Dermis microvascular lymphatic vessel endothelial cell (primary cell): ENCODE data around the gene SLC4A9. TPM values are rescaled to one million over a fixed set of nuclear protein-coding genes. Genes with fewer than 3 reads are reported as not detected.

Source experiments
- DNase-seq, 2 donors: peaks; one replicate each; pipeline versions ENCODE4 v3.0.0 to v3.0.0-alpha.2; 2010; ENCODE audit warnings: low read depth in 2 of 2
- total RNA-seq: library from RNA; depleted of rRNA; stranded (reverse); fragments of >200 nt; gene quantifications from 2 replicates; pipeline ENCODE4 v1.2.1, GENCODE V29; 2014

The SLC4A9 gene
- total RNA-seq, 1 donor from 2014 or later, result not detected

DNA sequence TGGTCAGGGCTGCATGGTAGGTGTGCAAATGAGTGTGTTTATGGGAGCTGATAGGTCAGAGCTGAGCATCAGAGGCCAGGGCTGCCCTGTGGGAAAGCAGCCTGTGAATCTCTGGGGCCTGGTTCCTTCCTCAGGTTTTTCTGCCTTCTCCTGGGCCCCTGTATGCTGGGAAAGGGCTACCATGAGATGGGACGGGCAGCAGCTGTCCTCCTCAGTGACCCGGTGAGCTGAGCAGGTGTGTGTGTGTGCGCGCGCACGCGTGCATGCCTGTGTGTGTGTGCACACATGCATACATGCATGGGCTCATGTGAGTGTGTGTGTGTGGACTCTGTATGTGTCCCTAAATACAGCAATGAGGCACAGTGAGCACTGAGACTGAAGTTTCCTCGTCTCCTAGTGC is 2.3 kb downstream of the SLC4A9 start:
- DNase-seq, result no peak

DNA sequence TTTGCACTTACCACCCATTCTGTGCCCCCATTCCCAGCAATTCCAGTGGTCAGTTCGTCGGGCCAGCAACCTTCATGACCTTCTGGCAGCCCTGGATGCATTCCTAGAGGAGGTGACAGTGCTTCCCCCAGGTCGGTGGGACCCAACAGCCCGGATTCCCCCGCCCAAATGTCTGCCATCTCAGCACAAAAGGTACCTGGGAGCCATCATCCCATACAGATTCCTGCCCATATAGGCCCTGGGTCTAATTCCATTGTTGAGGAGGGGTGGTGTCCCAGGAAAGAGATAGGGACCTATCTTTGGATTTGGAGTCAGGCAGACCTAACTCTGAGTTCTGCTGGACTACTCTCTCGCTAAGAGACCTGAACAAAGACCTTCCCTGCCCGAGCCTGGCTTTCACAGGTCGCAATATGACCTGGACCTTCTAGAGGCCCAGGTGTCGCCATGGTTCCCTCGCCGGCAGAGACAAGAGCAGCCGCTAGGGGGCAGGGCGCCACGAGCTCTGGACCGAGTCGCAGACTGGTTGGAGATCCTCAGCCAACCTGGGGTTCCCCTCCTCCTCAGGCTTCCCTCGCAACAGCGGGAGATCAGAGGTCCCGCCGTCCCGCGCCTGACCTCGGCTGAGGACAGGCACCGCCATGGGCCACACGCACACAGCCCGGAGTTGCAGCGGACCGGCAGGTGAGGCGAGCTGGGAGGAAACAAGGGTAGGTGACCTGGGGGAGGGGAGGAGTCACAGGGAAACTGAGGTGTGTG is 3.1 kb downstream of the SLC4A9 start:
- peak in 1 of 2 donors; percentile 67 for DNase-seq

DNA sequence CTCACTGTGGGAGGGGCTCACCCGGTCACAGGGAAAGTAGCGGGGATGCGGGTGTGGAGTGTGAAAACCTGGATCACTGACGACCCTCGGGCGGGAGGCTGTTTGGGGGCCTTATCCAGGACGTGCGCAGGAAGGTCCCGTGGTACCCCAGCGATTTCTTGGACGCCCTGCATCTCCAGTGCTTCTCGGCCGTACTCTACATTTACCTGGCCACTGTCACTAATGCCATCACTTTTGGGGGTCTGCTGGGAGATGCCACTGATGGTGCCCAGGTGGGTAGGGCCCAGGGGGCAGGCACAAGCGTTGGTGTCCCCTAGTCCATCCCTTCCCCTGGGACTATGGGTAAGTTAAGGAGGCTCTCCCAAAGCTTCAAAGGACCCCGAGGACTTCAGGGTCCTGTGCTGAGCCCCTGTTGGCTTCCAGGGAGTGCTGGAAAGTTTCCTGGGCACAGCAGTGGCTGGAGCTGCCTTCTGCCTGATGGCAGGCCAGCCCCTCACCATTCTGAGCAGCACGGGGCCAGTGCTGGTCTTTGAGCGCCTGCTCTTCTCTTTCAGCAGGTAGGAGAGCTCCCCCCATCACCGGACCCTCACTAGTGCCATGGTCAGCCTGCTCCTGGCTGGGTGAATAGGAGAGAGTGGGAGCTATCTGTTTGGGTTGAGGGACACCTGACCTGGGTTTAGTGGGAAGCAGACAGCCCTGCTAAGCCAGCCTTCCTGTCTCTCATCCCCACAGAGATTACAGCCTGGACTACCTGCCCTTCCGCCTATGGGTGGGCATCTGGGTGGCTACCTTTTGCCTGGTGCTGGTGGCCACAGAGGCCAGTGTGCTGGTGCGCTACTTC is 3.9 kb downstream of the SLC4A9 start:
- DNase-seq, result no peak

DNA sequence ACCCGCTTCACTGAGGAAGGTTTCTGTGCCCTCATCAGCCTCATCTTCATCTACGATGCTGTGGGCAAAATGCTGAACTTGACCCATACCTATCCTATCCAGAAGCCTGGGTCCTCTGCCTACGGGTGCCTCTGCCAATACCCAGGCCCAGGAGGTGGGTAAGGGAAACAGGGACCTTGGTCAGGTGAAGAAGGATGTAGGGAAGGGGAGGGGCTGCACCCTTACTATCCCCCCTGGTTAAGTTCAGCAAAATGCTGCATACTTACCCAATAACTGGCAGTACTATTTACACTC is 4.4 kb downstream of the SLC4A9 start:
- no peak for DNase-seq

DNA sequence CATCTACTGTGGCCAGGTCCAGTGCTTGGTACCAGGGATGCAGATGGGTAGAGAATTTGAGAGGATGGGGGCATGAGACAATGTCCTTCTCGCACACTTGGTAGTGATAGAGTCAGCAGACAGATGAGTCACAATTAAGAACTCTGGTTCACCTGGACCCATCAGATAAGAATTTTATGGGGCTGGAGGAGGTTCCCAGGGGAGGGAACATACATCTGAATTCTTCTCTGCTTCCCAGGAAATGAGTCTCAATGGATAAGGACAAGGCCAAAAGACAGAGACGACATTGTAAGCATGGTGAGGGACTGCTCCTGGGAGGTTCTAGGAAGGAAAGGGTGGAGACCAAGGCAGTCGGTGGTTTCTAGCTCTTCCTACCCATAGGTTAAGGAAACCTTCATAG is 5.3 kb downstream of the SLC4A9 start:
- no peak for DNase-seq

DNA sequence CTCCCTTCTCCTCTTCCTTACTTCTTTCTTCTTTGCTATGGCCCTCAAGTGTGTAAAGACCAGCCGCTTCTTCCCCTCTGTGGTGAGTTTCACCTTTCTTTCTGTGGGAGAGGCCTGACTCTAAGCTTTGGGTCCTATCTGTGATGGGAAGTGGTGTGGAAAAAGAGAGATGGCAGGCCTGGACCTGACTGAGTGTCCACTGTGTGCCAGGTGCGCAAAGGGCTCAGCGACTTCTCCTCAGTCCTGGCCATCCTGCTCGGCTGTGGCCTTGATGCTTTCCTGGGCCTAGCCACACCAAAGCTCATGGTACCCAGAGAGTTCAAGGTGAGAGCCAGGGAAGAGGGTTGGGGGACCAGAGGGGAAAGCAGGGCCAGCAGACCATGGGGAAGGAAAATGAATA is 5.9 kb downstream of the SLC4A9 start:
- no peak for DNase-seq

DNA sequence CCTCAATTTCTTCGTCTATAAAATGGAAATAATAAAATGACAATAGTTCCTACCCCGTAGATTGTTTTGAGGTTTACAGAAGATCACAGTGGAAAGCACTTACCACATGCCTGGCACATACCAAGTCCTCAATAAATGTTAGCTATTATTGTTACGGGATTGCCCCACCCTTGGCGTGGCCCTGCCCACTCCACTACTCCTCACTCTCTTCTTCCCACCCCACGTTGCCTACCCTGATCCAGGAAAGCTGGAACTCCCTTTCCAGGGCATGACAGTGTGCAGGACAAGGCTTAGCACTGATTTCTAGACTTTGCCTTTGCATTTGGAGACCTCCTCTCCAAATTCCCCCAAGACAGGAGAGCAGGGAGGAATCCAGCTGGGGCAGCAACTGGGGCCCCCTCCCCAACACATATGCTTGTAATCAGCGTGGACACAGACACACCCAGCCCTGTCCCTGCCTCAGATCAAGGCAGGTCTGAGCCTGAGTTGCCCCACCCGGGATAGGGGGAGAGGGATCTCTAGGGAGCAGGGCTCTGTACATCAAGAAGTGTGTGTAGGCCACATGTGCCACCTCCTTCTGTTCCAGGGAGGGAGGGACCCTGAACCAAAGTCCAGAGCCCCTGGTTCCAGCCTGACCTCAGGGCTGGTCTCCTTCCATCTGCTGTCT is 6.7 kb downstream of the SLC4A9 start:
- DNase-seq, result no peak

DNA sequence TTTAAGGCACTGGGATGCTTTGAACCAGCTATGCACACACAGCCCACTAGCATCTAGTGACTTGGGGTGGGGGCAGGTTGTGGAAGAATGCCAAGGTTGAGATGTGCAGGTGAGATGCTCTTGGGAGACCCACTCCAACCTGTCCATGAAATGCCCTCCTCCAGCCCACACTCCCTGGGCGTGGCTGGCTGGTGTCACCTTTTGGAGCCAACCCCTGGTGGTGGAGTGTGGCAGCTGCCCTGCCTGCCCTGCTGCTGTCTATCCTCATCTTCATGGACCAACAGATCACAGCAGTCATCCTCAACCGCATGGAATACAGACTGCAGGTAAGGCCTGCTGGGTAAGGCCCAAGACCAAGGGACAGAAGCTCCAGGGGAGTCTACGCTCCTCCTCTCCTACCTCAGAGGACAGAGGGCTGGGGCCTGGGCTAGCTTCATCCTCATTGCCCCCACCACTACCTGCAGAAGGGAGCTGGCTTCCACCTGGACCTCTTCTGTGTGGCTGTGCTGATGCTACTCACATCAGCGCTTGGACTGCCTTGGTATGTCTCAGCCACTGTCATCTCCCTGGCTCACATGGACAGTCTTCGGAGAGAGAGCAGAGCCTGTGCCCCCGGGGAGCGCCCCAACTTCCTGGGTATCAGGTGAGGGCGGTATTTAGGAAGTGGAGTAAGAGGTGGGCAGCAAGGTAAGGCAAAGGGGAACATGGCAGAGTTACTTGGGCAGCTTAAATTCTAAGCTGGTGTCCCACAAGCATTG is 7.4 kb downstream of the SLC4A9 start:
- no peak for DNase-seq

DNA sequence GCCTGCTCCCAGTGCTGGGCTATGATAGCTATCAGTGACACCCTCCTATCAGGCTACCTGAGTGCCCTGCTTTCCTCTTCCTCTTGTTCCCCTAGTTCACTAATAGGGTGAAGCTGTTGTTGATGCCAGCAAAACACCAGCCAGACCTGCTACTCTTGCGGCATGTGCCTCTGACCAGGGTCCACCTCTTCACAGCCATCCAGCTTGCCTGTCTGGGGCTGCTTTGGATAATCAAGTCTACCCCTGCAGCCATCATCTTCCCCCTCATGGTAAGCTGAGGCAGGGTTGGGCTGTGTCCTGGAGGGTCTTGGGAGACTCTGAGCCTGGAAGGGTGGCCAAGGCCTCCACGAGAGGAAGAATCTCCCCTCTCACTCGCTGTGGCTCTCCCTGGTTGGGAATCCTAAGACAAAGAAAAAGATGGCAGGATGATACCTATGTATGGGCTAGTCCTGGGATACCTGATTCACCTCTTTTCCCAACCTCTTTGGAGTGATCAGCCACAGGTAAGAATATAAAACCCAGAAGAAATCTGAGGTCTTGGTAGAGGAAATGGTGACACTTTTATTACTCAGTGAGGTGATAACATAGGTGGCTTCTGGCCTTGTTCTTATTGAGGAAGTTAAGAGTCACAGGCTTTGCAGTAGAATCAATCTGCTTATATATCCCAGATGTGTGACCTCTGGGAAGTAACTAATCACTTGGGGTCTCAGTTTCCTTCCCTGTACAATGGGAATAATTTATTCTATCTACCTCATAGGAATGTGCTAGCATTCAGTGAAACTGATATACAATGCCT is 11.6 kb downstream of the SLC4A9 start:
- DNase-seq, result no peak

DNA sequence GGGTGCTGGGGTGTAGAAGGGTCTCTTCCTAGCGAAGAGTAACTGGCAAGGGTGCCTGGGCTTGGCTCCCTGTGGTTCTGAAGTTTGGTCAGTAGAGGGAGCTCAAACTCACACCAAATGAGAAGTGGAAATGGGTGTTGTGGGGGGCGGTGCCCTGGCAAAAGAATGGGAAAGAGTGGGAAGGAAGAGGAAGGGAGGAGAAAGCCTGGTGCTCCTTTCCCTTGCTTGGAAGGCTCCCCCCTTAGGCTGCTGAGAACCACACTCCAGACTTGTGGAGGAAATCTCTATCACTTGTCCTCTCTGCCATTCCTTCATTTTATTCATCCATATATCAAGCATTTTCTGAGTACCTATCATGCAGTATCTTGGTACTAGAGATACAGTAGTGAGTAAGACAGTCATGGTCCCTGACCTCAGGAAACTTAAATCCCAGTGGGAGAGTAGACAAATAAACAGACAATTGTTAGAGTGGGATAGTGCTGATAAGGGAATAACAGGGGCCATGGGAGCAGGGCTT is 13.0 kb downstream of the SLC4A9 start:
- peak; percentile 52 to 77 for DNase-seq

DNA sequence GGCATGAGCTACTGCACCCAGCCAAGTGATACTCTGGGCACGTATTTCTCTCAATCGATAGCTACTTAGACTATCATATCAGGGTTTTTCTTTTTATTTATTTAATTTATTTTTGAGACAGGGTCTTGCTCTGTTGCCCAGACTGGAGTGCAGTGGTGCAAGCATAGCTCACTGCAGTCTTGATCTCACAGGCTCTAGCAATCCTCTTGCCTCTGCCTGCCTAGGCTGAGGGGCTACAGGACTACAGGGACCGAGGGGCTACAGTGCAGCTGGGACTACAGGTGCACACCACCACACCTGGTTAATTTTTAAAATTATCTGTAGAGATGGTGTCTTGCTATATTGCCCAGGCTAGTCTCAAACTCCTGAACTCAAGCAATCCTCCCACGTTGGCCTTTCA is 21.4 kb downstream of the SLC4A9 start:
- DNase-seq, result no peak

DNA sequence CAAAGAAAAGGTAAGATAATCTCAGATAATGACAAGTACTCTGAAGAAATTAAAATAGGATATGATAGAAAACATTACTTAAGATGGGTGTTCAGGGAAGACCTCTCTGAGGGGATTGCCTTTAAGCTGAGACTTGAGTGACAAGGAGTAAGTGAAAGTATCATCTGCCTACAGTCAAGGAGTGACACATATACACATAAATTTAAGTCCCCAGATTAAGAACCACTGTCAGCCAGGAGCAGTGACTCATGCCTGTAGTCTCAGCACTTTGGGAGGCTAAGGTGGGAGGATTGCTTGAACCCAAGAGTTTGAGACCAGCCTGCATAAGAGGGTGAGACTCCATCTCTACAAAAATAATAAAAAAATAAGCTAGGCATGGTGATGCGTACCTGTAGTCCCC is 22.0 kb downstream of the SLC4A9 start:
- no peak for DNase-seq

DNA sequence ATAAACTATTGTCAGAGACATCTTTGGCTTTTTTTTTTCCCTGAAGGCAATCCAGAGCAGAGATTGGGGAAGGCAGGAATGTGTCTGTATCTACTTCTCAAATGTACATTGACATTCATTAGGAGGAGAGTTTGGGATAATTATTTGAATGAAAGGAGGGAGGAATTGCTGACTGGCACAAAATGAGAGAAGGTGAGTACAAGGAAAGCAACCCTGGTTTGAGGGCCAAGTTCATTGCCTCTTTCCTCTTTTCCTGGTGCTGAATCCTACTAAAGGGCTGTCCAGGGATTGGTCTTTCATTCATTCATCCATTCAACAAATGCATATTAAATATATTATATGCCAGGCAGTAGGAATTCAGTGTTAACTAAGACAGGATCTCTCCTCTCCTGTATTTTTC is 22.9 kb downstream of the SLC4A9 start:
- no peak for DNase-seq

DNA sequence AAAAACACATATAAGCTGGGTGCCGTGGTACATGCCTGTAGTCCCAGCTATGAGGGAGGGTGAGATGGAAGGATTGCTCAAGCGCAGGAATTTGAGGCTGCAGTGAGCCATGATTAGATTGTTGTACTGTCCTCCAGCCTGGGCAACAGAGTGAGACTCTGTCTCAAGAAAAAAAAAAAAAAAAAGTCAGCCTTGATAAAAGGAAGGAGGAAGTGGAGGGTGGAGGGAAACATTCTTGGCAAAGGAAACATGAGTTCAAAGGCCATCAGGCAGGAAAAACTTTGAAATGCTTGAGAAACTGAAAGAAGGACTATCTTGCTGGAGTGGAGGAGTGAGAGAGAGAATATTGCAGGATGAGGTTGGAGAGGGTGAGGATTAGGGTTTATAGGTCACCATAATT is 23.3 kb downstream of the SLC4A9 start:
- DNase-seq, result no peak

DNA sequence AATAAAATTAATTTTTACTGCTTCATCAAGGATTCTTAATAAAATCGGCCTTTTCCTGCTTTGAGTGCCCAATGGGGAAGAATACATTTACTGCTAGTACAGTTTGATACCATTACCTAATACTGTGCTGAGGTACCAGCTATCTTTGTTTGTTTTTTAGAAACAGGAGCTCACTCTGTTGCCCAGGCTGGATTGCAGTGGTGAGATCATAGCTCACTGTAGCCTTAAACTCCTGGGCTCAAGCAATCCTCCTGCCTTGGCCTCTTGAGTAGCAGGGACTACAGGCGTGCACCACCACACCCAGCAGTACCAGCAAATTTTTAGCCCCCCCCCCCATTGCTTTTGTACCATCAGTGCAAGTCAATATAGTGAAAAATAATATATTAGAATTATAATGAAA is 28.1 kb downstream of the SLC4A9 start:
- DNase-seq, result no peak

DNA sequence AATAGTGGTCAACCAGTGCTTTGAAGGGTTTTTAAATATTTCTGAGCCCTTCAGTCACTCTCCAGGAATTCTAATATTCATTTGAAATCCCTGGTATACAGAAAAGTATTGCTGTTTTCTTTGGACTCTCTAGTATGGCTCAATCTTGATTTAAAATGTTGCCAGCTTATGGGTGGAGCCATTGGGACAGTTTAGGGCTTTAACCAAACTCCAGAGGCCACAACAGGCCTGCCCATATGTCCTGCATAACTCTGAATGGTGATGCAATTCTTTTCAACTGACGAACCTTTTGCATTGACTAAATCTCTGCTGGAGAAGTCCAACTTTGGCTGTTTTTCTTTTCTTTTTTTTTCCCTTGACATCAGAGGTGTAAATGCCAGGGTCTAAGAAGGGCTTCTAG is 31.3 kb downstream of the SLC4A9 start:
- no peak for DNase-seq

DNA sequence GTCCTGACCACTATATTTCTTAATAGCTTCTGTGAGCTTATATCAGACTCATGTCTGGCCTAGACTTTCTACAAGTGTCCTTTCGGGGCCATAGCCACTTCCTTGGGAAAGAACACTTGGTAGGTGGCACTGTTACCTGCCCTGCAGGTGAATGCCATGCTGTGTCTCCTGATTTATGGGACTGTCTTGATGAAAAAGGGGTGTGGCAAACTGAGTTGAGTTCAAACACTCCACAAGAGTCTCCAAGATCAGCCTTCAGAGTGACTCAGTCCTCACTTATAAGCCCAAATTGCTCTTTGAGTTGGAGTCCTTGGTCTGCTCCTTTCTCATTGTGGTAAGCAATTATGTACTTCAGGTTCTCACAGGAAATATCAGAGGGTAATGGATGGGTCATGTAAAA is 31.7 kb downstream of the SLC4A9 start:
- DNase-seq, result no peak

DNA sequence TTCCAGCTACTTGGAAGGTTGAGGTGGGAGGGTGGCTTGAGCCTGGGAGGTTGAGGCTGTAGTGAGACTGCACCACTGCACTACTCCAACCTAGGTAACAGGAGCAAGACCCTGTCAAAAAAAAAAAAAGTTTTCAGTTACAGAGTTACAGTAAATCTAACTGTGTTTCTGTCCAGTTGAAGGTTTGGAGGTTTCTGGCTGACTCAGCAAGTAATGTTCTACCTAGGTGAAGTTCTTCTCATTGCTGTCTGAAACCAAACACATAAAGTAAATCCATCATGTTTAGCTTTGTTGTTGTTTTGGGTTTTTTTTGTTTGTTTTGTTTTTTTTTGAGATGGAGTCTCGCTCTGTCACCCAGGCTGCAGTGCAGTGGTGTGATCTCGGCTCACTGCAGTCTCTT is 33.7 kb downstream of the SLC4A9 start:
- no peak for DNase-seq

DNA sequence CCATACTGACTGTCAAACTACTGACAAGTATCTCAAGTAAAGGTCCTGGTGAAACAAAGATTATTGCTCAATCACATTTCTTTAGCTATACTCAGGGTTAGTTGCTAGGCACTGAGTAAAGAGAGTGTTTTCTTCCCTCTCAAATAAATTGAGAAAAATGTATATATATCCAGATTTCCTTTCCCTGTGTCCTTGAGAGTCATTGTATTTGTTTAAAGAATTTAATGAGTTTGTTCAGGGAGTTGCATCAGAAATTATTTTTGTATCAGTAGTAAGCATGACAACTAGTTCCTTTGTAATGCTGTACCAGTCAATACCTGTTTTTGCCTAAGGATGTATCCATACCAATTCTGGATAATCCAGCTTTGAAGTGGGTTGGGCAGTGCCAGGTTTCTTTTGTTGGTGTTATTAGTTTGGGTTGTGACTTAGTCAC is 38.4 kb downstream of the SLC4A9 start:
- no peak for DNase-seq

DNA sequence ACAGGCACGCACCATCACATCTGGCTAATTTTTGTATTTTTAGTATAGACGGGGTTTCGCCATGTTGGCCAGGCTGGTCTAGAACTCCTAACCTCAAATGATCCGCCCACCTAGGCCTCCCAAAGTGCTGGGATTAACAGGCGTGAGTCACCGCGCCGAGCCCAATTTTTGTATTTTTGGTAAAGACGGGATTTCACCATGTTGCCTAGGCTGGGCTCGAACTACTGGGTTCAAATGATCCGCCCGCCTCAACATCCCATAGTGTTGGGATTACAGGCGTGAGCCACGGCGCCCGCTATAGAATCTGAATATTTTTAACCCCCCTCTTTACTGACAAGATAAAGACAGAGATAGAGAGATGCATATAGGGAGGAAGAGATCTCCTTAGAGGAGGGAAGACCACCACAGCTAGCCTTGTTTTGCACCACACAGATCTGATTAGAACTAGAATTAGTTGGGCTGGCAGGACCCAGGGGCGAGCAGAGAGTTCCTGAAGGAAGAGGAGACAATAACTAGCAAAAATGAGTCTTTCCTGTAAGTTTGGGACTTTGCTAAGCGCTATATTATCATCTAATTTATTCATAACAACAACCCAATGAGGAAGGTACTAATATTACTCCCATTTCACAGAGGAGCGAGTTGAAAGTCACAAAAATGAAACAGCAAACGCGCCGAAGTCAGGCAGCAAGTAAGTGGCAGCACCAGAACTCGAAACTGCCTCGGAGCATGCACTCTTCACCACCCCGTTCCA is 40.2 kb downstream of the SLC4A9 start:
- DNase-seq, result no peak
